KMS-11 (cell line): ENCODE results near the gene GYS1.

Experiments used
- H2AFZ ChIP-seq: fragments of 200-600 bp; sonication (generic); 2 replicates; pipeline ENCODE4 v1.6.1; 2016; ENCODE audit warnings: antibody characterized with exemption, mixed run types, low read depth
- H3K27ac ChIP-seq: fragments of 200-600 bp; sonication (generic); 2 replicates; pipeline ENCODE4 v1.6.1; 2016; ENCODE audit warnings: mild to moderate bottlenecking, mixed run types
- H3K27me3 ChIP-seq: fragments of 200-600 bp; sonication (generic); 2 replicates; pipeline ENCODE4 v1.6.1; 2017; ENCODE audit warnings: mild to moderate bottlenecking, low read depth, mixed run types, moderate library complexity; ENCODE audit not compliant: insufficient read depth
- H3K36me3 ChIP-seq: fragments of 200-600 bp; sonication (generic); 2 replicates; pipeline ENCODE4 v1.6.1; 2017; ENCODE audit warnings: mild to moderate bottlenecking, mixed run types; ENCODE audit not compliant: insufficient read depth
- H3K4me1 ChIP-seq: fragments of 200-600 bp; sonication (generic); 2 replicates; pipeline ENCODE4 v1.6.1; 2016; ENCODE audit warnings: mild to moderate bottlenecking, low read depth, mixed run types; ENCODE audit not compliant: poor library complexity, severe bottlenecking
- H3K4me2 ChIP-seq: fragments of 200-600 bp; sonication (generic); 2 replicates; pipeline ENCODE4 v1.7.0; 2016; ENCODE audit warnings: mild to moderate bottlenecking, mixed run types
- H3K4me3 ChIP-seq: fragments of 200-600 bp; sonication (generic); IDR thresholded peaks from 2 replicates; pipeline ENCODE4 v1.6.1; 2017; ENCODE audit warnings: low read depth, low read length, mixed read lengths; ENCODE audit not compliant: insufficient read depth
- H3K79me2 ChIP-seq: fragments of 200-600 bp; sonication (generic); 2 replicates; pipeline ENCODE4 v1.6.1; 2016; ENCODE audit warnings: low read depth, mixed run types; ENCODE audit not compliant: insufficient read depth
- H3K9ac ChIP-seq: fragments of 200-600 bp; sonication (generic); 2 replicates; pipeline ENCODE4 v1.6.1; 2016; ENCODE audit warnings: mild to moderate bottlenecking, mixed run types
- H4K20me1 ChIP-seq: fragments of 200-600 bp; sonication (generic); 2 replicates; pipeline ENCODE4 v1.6.1; 2016; ENCODE audit warnings: mild to moderate bottlenecking, mixed run types; ENCODE audit not compliant: insufficient read depth
- TF ChIP-seq, protein P1 (sequence below): fragments of 200-600 bp; sonication (generic); conservative IDR thresholded peaks from 2 replicates; pipeline ENCODE4 v1.6.1; 2017; ENCODE audit warnings: low read depth, mild to moderate bottlenecking, antibody characterized with exemption, low read length, moderate library complexity, mixed read lengths

GYS1 gene

DNA sequence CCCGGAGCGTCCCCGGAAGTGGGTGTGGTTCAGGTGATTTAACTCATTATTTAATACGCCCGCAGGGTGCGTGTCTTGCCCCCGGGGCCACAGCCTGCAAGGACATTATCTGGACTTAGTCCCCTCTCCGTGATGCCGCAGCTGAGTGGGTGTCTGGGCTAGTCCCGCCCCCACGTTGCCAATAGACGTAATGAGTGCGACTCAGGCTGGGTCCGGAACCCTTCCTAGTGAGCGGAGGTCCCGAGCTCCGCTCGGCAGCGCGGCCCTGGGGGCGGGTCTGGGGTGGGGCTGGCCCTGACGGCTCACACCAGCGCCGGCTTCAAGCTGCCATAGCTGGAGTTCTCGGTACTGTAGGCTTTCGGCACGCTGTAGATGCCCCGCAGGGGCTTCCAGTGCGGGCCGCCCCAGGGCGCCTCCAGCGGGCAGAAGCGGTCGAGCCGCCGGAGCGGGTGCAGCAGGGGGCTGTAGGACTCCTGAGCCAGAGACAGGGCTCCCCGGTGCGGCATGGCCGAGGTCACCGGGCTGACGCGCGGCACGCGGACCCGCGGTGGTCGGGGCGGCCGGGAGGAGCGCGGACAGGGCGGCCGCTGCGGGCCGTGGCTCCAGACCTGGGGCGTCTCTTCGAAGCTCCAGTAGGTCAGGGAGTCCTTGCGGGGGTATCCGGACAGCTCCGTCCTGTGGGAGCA, 24.7 kb upstream of the GYS1 start:
- Histone ChIP-seq H3K36me3 (no peaks in the 10 kb centered on the region), H3K27ac (no peak overlapping the region), H3K9ac (no peak overlapping the region; the same call in 1 of the 2 replicates), H3K4me3 (no peak overlapping the region), H4K20me1 (no peaks in the 10 kb centered on the region), H2AFZ (peak overlapping the region; percentile 14; the same call in 1 of the 2 replicates), H3K4me1 (no peaks in the 10 kb centered on the region), H3K79me2 (no peaks in the 10 kb centered on the region), H3K4me2 (peak overlapping the region; percentile 73), H3K27me3 (peaks cover 30% of the 10 kb centered on the region)
- TF ChIP-seq, protein P1, sequence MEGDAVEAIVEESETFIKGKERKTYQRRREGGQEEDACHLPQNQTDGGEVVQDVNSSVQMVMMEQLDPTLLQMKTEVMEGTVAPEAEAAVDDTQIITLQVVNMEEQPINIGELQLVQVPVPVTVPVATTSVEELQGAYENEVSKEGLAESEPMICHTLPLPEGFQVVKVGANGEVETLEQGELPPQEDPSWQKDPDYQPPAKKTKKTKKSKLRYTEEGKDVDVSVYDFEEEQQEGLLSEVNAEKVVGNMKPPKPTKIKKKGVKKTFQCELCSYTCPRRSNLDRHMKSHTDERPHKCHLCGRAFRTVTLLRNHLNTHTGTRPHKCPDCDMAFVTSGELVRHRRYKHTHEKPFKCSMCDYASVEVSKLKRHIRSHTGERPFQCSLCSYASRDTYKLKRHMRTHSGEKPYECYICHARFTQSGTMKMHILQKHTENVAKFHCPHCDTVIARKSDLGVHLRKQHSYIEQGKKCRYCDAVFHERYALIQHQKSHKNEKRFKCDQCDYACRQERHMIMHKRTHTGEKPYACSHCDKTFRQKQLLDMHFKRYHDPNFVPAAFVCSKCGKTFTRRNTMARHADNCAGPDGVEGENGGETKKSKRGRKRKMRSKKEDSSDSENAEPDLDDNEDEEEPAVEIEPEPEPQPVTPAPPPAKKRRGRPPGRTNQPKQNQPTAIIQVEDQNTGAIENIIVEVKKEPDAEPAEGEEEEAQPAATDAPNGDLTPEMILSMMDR, result peak; percentile 53

GRCh38 chr19:49017041-49017665, 24.0 kb upstream of the GYS1 start, which contains the start of gene LHB:
TSS of gene LHB (minus strand) at chr19:49017091. CDS start at chr19:49017081, 10 bp downstream.
- H4K20me1 ChIP-seq, result no peaks in the 10 kb centered on the region
- no peak within 1 kb of the TSS for H3K27ac ChIP-seq
- H3K4me3 ChIP-seq, result no peak within 1 kb of the TSS
- TF ChIP-seq, protein P1, result no peak
- H2AFZ ChIP-seq, result peak within 1 kb of the TSS; percentile 14; the same call in 1 of the 2 replicates
- H3K9ac ChIP-seq, result no peak within 1 kb of the TSS
- no peaks in the 10 kb centered on the region for H3K36me3 ChIP-seq
- no peaks in the 10 kb centered on the region for H3K79me2 ChIP-seq
- no peaks in the 10 kb centered on the region for H3K4me1 ChIP-seq
- H3K4me2 ChIP-seq, result peak within 1 kb of the TSS; percentile 73
- H3K27me3 ChIP-seq, result peaks cover 29% of the 10 kb centered on the region

- Histone ChIP-seq H3K9ac (no peak overlapping the region), H3K27ac (no peak overlapping the region), H3K4me2 (no peak overlapping the region), H3K79me2 (no peaks in the 10 kb centered on the region), H3K4me1 (no peaks in the 10 kb centered on the region), H3K27me3 (peaks cover 26% of the 10 kb centered on the region), H3K36me3 (no peaks in the 10 kb centered on the region), H3K4me3 (no peak overlapping the region), H2AFZ (no peak overlapping the region), H4K20me1 (no peaks in the 10 kb centered on the region)
- TF ChIP-seq, protein P1, result no peak
Observed at GRCh38 chr19:49016067-49016839, 23.1 kb upstream of the GYS1 start.

GRCh38 chr19:49014870-49015255, 21.8 kb upstream of the GYS1 start:
- no peak overlapping the region for H3K4me2 ChIP-seq
- no peaks in the 10 kb centered on the region for H3K79me2 ChIP-seq
- TF ChIP-seq, protein P1, result no peak

More at GRCh38 chr19:49014870-49015255, 21.8 kb upstream of the GYS1 start:
- no peaks in the 10 kb centered on the region for H3K4me1 ChIP-seq
- H3K27me3 ChIP-seq, result peaks cover 13% of the 10 kb centered on the region
- H2AFZ ChIP-seq, result no peak overlapping the region
- H3K36me3 ChIP-seq, result no peaks in the 10 kb centered on the region
- H3K9ac ChIP-seq, result no peak overlapping the region
- H3K27ac ChIP-seq, result no peak overlapping the region
- H3K4me3 ChIP-seq, result no peak overlapping the region
- H4K20me1 ChIP-seq, result no peaks in the 10 kb centered on the region
